Measurements from ENCODE around the gene HMX1.

Gene HMX1

DNA sequence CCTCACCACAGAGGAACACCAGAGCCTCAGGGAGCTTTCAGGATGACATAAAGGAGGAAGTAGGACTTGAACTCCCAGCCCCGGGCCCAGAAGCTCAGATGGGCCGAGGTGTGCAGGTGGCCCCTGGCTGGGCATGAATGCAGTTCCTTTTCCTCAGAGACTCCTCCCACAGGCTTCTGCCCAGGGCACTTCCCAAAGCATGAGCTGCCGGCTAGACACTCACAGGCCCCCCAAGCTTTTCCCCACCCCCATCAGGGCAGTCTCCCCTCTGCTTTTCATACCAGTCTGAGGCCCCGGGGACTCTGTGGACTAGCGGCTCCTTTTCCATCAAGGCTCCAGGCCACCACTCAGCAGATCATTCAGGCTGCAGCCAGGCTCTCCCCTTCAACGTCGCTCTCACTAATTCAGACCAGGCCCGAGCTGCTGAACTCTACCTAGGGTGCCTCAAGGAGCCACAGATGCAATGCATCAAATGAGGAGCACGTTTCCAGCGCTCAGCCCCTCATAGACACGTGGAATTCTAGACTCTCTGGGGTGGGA lies 36.9 kb downstream of the HMX1 start:
- no peak for TF ChIP-seq CTCF (IDR thresholded peaks at IDR 0.05; ENCODE audit: insufficient read depth, low read depth, low read length, missing control alignments)
- DNase-seq (ENCODE audit: low read depth): no peak
- H3K4me3 ChIP-seq (ENCODE audit: low read length): no peak overlapping the region

DNA sequence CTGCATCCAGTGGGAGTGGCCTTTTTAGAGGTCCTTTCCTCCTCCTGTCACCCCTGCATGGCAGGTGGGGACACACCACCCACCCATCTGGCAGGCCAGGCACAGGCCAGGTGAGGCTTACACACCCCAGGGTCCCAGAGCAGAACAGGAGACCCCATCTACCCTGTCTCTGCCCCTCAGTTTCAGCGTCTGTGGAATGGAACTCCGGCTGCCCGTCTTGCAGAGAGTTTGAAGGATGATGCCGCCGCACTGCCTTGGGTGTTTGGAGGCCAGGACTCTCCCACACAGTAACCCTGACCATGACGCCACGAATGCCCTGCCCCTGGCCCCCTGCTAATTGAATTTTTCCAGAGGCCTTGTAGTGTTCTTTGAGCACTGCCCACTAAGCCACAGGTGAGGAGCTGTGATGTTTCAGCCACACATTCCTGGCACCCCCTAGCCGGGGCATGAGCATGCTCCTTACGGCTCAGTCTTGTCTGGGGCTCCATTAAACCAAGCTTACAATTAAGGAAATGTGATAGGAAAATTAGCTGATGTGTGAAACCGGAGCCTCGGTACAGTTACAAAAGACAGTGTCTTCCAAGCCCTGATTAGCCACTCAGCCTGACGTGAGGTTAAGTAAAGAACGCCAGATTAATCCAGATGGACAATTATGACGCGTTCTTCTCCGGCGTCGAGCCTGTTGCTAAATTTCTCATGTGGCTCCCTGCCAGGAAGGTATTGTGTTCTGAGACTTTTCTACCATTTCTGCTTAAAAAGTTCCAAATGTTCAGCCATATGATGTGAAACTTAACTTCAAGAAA lies 39.3 kb downstream of the HMX1 start:
- DNase-seq (ENCODE audit: low read depth): no peak
- no peak overlapping the region for H3K4me3 ChIP-seq (ENCODE audit: low read length)
- TF ChIP-seq CTCF (IDR thresholded peaks at IDR 0.05; ENCODE audit: insufficient read depth, low read depth, low read length, missing control alignments): no peak

DNA sequence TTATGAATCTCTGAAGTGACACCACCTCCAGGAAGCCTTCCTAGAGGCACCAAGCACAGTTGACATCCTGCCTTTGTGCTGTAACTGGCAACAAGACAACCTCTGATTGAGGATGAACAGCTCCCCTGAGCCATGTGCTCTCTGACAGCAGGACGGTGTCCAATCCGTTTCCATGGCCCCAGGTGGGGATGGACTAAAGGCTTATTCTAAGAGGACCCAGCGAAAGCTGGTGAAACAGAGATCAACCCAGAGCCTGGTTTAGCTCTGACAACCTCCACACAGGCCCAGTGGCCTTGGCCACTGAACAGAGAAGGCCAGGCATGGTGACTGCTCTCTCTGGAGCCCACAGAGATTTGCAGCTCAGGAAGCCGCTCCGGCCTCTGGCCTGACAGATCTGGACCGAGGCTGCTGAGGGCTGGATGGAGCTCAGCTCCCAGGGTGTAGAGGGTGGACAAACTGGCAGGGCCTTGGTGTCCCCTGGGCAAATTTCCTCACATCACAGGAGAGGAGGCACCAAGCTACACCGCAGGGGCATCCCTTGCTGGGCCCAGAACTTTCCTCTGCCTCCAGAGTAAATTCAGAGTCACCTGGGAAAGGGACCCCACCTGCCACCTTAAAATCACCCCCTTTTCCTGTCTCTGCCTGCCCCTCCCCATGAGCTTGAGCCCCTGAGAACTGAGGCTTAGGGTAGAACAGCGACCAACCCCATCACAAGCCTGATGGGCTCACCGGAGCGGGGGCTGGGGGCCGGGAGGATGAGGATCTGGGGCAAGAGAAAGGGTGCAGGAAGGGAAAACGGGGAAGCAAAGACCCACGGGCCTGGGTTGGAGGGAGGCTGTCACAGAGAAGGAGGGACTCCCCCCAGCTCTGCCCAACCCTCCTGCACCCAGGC lies 40.2 kb downstream of the HMX1 start:
- no peak for DNase-seq (ENCODE audit: low read depth)
- no peak overlapping the region for H3K4me3 ChIP-seq (ENCODE audit: low read length)
- no peak for TF ChIP-seq CTCF (IDR thresholded peaks at IDR 0.05; ENCODE audit: insufficient read depth, low read depth, low read length, missing control alignments)

- DNase-seq (ENCODE audit: low read depth): no peak
- no peak overlapping the region for H3K4me3 ChIP-seq (ENCODE audit: low read length)
- TF ChIP-seq CTCF (IDR thresholded peaks at IDR 0.05; ENCODE audit: insufficient read depth, low read depth, low read length, missing control alignments): no peak
These were observed 40.9 kb downstream of the HMX1 start for GRCh38 chr4:8830611-8831200.

GRCh38 chr4:8830056-8830455 lies 41.6 kb downstream of the HMX1 start:
- TF ChIP-seq CTCF (IDR thresholded peaks at IDR 0.05; ENCODE audit: insufficient read depth, low read depth, low read length, missing control alignments): no peak
- no peak for DNase-seq (ENCODE audit: low read depth)
- H3K4me3 ChIP-seq (ENCODE audit: low read length): no peak overlapping the region

DNA sequence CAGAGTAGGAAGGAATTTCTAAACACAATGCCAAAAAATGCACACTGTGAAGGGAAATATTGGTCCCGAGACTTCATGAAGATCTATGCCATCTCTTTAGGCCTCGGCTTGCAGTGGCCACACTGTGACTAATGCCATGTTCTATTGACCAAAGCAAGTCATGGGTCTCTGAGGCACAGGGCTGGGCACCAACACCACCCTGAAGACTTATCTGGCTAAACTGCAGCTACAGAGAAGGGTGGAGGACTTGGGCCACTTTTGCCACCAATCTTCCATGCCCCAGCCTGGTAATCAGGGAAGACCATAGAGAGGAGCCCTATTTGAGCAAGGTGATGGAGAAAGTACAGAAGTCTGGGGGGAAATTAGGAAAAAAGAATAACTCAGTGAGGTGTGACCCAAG lies 42.1 kb downstream of the HMX1 start:
- DNase-seq (ENCODE audit: low read depth): no peak
- no peak for TF ChIP-seq CTCF (IDR thresholded peaks at IDR 0.05; ENCODE audit: insufficient read depth, low read depth, low read length, missing control alignments)
- no peak overlapping the region for H3K4me3 ChIP-seq (ENCODE audit: low read length)
